ENCODE data around the gene INSM2.
A peak's percentile ranks its signal among the peaks of the same experiment; 100 is the strongest.

INSM2 gene

GRCh38 chr14:35533357-35534207, at the start of gene INSM2:
TSS of gene INSM2 (plus strand) at chr14:35534164. CDS start at chr14:35534253, 89 bp downstream.
- peak; percentile 60 for DNase-seq

GRCh38 chr14:35492569-35493014, 41.4 kb upstream of the INSM2 start:
- no peak for DNase-seq

GRCh38 chr14:35495278-35495677, 38.7 kb upstream of the INSM2 start:
- no peak for DNase-seq

GRCh38 chr14:35499180-35499579, 34.8 kb upstream of the INSM2 start:
- DNase-seq = no peak

- DNase-seq = no peak
Measured at GRCh38 chr14:35503646-35504045, 30.3 kb upstream of the INSM2 start.

GRCh38 chr14:35504260-35504659, 29.7 kb upstream of the INSM2 start:
- no peak for DNase-seq

GRCh38 chr14:35506461-35506860, 27.5 kb upstream of the INSM2 start:
- DNase-seq = no peak

- no peak for DNase-seq
Measured at GRCh38 chr14:35506927-35507326, 27.0 kb upstream of the INSM2 start.

GRCh38 chr14:35509846-35510245, 24.1 kb upstream of the INSM2 start:
- no peak for DNase-seq

- DNase-seq = no peak
Measured at GRCh38 chr14:35512765-35513164, 21.2 kb upstream of the INSM2 start.

GRCh38 chr14:35515916-35516315, 18.0 kb upstream of the INSM2 start:
- DNase-seq = no peak

GRCh38 chr14:35519986-35520385, 14.0 kb upstream of the INSM2 start:
- no peak for DNase-seq

GRCh38 chr14:35525695-35526094, 8.3 kb upstream of the INSM2 start:
- no peak for DNase-seq

GRCh38 chr14:35526962-35527361, 7.0 kb upstream of the INSM2 start:
- DNase-seq = no peak

- DNase-seq = no peak
Measured at GRCh38 chr14:35531960-35532747, 1.8 kb upstream of the INSM2 start.

GRCh38 chr14:35532783-35533356, 1.1 kb upstream of the INSM2 start:
- DNase-seq = no peak

GRCh38 chr14:35534208-35534872, 376 bp downstream of the INSM2 start:
- no peak for DNase-seq

- DNase-seq = peak; percentile 78
Measured at GRCh38 chr14:35534873-35535482, 1.0 kb downstream of the INSM2 start.

- DNase-seq = no peak
Measured at GRCh38 chr14:35535483-35536112, 1.6 kb downstream of the INSM2 start.

- no peak for DNase-seq
Measured at GRCh38 chr14:35539969-35540368, 6.0 kb downstream of the INSM2 start.

- DNase-seq = no peak
Measured at GRCh38 chr14:35543006-35543405, 9.0 kb downstream of the INSM2 start.

GRCh38 chr14:35549551-35549950, 15.6 kb downstream of the INSM2 start:
- no peak for DNase-seq
